GM18517 (cell line): ENCODE data around the gene RPS21.
"Not testable (repeated sequence)": the region's sequence is repeated elsewhere in the genome, so short reads cannot be mapped to it uniquely, and the experiment has no call there.

ENCODE experiments used
- ATAC-seq: cut with Tn5 transposase; IDR thresholded peaks from one replicate; pipeline ENCODE4 v1.9.1; 2021; ENCODE audit warnings: mild to moderate bottlenecking, moderate library complexity; ENCODE audit not compliant: unreplicated experiment

RPS21 gene

DNA sequence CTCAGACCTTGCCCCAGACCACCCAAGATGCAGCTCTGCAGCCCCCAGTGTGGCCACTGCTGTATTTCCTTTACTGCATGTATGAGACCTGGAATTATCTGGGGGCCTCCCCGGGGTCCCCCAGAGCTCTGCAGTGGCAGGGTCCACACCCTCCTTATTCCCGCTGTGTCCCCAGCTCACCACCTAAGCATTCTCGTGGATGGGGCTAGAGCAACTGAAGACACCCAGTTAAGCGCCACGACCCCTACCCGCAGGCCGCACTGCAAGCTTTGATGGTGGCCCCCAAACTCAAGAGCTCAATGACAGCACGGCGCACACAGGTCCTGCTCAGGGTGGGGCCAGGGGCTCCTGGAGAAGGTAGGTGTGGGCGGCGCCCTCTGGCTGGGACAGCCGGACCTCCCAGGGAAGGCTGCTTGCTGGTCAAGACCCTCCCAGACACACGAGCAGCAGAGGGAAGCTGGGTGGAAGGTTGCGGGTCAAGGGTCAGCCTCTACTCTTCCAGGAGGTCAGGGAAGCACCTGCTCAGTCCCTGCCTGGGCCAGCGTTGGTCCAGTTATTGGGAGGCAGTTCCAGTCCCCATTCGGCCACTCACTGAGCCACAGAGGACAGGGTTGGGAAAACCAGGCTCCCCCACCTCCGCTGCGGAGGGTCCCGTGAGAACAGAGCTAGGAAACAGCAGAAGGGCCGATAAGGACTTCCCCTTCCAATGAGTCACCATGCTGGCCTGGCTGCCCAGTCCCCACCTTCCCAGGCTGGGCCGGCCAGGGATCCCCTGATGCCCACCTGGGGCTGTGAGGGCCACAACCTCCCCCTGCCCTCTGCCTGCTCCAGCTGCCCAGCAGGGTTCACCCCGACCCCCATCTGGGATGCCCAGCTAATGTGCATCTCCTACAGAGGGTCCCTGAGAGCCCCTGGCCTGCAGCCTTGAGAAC is 22.7 kb upstream of the RPS21 start:
- ATAC-seq: no peak

DNA sequence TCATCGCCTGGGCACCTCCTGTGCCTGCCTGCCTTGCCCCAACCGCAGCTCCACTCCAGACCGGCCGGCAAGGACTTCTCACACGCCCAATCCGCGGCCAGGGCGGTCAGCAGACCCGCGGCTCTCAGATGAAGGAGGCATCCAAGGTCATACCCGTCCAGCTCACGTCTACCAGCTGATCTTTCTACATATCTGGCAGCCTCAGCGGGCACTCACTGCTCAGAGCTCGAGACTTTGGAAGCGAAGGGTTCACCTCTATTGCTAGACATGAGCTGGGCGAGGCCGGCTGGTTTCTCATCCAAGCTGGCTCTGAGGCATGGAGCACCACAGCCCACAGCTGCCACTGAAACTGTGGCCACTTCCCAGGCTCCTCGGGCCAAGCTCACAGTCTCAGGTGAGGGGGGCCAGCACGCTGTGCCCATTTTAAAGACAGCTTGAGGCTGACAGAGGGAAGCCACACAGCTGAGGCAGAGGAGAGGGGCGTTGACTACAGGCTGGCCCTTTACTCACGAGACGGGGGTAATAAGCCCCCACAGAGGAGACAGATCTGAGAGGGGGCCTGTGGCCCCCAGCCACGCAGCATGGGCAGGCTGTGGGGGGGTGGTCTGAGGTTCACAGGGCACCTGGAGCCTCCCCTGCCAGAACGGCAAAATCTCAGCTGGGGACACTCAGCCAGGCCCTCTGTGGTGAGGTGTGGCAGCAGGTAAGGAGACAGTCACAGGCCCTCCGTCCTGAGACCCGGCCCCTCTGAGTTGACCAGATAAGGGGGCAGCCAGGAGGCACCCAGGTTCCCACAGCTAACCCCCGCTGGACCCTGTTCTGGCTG is 21.8 kb upstream of the RPS21 start:
- no peak for ATAC-seq

DNA sequence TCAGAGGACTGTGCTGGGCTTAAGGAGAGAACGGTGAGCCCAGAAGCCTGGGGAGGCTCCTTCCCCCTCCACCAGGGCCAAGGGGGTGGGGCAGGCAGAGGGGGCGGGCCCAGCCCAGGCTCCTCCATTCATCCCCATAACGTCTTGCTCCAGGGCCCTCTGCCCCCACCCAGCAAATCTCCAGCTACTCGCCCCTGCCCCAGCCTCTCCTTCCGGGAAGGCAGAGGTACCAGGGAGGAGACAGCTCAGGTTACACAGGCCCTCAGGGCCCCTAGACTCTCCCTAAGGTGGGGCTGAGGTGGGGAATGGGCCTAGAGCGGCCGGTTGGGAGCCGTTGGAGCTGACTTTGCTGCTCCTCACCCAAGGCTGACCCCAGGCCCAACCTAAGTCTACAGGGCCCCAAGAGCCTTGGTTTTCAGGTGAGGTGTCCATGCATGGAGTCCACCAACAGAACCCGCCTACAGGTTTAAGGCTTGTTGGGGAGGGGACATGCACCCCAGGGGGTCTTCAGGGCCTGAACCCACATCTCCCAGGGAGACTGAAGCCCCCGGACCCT is 21.0 kb upstream of the RPS21 start:
- ATAC-seq: no peak

DNA sequence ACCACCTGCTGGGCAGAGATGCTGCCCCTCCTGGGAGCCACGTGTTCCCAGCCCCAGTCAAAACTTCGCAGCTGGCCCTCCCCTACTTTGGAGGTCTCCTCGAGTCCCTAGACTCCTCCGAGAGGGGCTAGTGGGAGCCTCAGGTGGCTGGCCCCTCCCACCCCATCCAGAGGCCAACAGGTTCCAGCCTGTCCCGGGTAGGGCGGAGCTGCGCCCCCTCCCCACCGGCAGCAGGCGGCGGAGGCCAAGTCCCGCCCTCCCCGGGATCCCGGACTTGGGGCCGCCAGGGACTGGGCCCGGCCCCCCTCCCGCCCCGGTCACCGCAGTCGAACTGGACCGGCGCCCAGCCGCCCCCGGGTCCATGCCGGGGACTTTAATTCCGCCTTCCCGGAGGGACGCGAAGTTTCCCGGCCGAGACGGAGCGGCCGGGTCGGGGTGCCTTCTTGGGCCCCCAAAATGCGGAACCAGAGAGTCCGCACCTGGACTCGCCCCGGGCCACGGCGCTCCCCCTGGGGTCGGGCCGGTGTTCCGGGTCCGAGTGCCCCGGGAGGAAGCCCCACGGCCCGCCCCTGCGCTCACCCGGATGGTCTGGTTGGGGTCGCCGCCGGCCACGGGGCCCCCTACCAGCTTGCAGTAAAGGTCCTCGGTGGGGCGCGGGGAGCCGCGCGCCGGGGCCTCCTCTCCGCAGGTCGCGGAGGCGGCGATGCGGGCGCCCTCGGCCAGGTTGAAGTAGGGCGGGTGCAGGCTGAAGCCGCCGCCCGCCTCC is 20.4 kb upstream of the RPS21 start:
- no peak for ATAC-seq

DNA sequence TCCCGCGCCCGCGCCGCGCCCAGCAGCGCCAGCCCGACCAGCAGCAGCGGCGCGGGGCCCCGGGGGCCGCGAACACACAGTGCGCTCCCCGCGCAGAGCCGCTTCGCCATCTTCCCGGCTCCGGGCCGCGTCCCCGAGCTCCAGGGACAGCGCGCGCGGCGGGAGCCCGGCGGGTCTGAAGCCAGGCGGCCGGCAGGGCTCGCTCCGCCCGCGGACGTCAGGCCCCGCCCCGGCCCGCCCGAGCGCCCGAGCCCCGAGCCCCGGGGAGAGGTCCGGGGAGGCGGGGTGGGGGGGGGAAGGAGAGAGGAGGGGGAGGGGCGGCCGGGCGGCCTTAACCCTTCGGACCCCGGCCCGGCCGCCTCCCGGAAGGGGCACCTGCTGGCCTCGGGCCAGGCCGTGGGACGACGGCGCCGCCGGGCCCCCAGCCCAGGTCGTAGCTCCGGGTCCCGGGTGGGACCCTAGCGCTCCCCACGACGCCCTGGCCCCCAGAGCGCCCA is 19.7 kb upstream of the RPS21 start, which contains the start of gene LAMA5:
LAMA5 (minus strand) TSS at position 177 of the 497 bp plus-strand sequence; CDS start at position 110, 67 bp downstream.
- ATAC-seq: no peak

DNA sequence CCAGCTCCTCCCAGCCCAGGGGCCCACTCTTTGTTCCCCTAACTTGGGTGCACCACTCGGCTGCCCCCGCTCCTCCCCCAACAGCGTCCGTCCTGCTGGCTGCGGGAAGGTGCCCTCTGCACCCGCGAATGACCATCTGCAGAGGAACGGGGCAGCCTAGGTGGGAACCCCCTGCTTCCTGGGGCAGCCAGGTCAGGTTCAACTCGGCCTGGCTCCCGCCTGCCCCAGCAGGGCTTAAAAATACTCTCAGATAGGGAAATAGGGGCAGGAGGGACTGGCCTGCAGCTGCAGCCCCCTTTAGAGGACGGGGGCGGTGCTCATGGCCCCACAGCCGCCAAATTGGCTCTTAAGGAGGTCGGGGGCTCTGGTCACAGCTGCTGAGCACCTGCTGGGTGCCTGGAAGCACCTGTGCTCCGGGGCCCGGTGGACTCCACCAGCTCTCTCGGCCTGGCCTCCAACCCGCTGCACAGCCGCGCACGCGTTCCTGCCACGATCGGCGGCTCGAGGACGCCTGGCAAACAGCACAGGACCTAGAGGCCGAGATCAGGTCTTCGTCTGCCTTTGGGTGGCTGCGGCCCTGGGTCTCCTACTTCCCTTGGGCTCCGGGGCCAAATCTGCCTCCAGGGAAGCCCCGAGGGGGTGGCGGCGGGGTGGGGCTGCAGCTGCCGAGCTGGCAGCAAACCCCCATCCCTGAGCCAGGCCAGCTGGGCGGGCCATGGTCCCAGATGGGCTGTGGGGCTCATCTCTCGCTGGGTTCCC is 19.1 kb upstream of the RPS21 start:
- no peak for ATAC-seq

DNA sequence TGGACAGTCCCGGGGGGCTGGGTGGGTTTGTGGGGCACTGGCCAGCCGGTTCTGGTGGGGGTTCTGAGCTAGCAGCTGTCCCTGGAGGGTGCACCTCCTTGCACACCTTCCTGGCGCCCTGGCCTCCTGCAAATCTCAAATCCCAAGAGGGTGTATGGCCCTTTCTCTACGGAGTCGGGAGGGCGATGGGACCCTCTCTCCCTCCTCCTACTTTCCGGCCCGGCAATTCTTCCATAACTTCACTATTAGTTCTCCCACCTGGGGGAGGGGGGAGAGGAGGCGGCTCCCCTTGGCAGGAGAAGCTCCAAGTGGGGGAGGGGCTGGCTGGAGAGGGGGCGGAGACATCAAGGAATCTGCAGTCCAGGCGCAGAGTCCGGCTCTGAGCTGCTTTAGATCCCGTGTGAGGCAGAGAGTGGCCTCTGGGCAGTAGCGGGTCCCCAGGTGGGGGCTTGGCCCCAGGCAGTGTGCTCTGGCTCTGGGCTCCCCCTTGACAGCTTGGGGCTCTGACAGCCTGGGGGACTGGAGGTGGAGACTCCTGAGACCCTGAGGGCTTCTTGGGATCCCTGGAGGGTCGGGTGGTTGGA is 18.4 kb upstream of the RPS21 start:
- ATAC-seq: no peak

DNA sequence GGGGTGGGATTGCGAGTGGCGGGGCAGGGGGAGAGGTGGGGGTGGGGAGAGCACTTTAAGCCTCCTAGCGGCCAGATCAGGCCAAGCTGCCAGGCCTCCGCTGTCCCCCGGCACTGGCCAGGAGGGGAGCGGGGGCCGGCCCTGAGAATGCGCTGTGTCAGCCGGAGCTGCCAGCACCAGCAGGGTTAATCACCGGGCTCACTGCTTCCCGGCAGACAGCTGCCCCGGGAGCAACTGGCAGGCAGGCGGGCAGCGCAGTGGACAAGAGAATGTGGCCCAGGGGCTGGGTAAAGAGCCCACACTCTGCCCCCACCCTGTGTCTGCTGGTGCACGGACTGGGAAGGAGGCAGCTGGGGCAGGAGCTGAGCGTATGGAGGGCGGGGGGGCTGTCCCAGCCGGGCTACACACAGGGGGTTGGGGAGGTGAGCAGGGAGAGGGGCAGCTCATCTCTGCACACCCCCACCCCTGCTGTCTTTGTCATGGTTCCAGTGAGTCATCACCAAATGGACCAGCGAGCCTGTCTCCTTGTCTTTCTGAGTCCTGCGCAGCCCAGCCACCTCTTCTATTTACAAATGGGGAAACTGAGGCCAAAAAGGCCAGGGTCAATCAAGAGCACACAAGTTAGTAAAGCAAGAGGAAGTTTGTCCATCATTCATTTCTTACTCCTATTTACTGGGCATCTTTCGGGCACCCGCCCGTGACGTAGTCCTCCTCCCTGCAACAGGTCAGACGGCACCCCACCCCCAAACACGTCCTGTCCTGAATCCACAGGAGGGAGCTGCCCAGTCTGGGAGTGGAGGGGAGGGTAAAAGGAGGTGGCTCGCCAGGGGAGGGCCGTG is 17.7 kb upstream of the RPS21 start:
- ATAC-seq: no peak

DNA sequence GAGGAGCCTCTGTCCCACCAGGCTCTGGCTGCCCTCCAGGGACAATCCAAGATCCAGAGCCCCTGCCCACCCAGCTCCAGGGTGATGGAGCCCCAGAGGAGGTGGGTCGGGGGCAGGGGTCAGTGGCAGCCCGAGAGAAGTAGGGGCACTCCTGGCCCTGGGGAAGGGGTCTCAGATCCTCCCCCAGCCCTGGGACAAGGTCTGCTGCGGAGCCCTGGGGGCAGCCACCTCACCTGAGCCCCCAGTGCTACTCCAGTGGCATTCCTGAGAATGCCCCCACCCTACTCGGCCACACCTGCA is 17.1 kb upstream of the RPS21 start:
- no peak for ATAC-seq

DNA sequence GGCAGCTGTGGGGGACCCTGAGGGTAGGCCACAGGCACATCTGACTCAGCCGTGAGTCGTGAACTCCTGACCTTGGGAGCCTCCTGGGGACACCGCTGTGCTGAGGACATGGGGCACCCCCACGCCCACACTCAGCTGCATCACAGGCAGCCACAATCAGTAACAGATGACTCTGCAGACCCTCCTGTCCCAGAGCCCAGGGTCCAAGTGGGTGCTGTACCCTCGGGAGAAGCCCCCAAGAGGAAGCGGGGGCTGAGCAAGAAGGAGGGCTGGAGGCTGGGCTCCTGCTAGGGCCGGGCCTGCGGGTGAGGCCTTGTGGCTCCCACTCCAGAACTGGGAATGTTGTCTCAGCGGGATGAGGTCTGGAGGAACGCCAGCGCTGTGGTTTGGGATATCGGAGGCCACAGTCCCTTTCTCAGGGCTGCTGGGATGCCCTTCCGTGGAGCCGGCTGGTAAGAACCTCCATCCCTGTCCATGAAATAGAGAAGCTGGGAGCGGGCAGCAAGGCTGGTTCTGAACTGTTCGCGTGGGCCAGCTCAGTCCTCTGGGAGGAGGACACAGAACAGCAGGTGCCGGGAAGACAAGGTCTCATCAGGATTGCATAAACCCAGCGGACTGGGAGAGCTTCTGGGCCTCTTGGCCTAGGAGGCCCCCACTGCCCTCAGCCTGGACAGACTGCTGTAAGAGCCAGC is 16.6 kb upstream of the RPS21 start:
- no peak for ATAC-seq

DNA sequence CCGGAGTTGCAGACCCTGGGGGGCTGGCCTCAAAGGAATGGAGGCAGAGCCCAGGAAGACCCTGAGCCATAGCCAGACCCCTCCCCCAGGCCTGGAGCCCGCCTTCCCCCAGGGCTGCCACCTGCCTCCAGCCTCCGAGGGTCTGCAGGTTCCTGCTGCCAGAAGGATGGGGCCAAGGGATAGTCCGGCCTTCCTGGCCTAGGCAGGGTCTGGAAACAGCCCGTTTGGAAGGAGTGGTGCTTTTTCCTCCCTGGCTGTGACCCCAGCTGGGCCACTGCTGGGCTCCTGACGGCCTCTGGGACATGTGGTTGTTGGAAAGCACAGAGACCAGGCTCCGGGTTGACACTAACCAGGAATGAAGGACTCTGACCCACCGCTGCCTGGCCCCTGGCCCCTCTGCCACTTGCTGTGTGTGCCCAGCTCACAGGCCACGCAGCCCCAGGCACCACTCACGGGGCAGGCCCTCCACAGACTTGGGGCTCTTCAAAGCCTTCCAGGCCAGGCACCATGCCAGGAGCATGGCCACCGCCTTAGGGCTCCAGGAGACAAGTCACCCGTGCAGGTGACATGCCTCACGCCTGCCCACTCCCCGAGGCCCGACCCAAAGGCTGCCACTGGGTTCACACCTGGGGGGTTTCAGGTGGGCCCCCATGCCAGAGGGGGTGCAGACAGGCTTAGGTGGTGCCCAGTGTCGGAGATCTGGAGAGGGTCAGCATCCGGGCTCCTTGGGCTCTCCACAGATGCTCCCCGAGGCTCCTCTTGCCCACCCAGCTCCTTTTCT is 15.9 kb upstream of the RPS21 start:
- ATAC-seq: no peak

DNA sequence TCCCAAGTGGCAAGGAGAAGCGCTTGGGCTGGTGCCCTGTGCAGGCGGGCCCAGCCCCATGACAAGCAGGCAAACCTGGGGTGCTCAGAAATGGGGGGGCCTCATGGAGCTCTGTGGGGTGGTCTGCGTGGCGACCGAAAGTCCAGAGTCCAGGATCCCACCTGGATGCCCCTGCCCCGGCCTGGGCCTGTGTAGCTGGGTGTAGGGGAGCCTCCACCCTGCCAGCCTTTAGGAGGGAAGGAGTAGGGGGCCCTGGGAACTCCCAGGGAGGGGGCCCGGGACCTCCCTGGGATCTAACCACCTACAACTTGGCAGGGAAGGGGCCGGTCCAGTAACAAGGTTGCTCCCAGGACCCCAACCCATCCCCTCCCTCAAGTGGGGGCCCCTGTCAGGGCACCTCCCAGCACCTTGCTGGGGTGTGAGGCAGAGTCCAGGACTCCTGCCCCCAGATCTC is 15.3 kb upstream of the RPS21 start:
- ATAC-seq: no peak

DNA sequence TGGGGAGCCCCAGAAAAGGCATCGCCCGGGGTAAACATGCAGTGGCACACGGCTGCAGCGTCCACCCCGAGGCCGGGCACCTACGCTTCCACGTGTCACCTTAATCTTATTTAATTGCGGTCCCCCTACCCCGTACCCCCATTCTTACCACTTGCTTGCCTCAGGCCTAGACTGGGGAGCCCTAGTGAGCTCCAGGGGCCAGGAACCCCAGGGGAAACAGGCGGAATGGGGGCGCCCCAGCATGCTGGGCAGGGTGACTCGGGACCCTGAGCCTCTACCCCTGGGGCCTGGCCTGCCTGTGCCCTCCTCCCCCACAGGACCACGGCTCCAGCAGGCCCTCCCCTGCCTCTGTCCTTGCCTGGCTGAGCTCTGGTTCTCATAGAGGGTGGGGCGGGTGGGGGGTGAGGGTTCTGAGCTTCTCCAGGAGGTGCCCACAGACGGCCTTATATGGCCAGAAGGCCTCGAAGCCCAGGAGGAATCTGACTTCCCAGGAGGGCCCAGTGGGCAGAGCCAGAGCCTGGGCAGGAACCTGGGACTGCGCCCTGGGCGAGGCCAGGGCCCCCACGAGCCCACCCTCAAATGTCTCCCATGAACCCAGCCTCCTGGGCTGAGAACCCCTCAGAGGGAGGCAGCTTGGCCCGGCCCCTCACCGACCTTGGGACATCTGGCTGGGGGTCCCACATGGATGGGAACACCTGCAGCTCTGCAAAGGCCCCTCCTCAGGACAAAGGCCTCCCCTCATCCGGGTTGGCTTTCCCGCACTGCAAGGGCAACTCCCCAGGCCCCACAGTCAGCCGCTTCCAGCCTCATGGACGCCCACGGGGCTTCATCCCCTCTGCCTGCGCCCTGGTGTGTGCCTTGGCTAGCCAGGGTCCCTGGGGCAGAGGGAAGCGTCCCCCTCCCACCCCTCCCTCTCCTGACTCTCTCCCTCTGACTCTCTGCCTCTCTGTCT is 14.6 kb upstream of the RPS21 start:
- no peak for ATAC-seq

DNA sequence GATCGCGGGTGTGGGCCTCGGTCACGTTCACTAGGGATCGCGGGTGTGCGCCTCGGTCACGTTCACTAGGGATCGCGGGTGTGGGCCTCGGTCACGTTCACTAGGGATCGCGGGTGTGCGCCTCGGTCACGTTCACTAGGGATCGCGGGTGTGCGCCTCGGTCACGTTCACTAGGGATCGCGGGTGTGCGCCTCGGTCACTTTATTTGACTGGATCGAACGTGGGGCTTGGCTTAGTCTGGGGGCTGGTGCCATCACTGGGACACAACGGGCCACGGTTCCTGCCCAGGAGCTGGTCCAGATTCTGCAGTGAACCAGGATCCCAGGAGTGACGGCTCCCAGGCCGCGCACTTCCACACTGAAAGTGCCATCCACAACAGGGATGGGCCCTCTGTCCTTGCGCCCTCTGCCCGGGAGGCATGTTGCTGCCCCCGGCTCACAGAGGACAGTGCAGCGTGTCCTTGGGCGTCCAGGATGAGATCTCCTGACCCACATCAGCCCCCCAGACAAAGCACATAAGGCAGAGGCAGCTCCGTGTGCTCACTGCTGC is 13.2 kb upstream of the RPS21 start:
- ATAC-seq: not testable (repeated sequence)

DNA sequence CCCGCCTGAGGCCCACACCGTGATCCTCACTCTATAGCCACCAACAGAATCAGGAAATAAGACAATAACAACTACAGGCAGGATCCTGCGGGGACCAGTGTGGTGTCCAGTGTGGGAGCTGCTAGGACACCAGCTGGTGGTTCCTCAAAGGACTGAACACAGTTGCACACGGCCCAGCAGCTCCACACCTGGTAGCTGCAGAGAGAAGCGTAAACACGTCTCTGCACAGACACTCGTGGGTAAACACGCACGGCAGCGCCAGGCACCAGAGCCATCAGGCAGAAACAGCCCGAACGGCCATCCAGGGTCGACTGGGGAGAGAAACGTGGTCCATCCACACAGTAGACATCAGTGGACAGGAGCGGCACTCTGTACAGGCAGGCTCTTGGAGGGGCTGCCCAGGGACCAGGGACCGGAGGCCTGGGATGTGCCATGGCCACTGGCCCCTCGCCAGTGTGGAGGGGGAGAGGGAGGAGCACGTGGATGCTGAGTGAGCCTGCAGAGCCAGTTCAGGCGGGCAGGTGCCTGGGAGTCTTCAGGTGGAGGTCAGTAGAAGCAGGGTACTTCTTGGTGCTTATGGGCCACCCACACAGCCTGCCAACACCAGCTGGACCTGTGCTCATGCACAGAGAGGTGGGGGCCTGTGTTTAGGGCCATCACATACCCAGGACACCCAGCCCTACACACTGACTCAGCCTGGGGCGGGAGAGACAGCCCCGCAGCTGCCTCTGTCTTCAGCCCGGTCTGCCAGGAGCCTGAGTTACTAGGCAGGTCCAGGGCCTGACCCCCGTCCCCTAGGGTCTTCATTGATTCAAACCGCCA is 12.4 kb upstream of the RPS21 start:
- no peak for ATAC-seq
